Measurements from ENCODE around the gene NLGN3. TPM values are rescaled to one million over a fixed set of nuclear protein-coding genes. Genes with fewer than 3 reads are reported as not detected.

Gene NLGN3
- total RNA-seq, 6 experiments from 2014 or later, result 0.12 to 0.25 (median 0.14) TPM; not detected in 1

- no peak for ATAC-seq
- Histone ChIP-seq H3K9me3 (no peaks in the 10 kb centered on the region), H3K27ac (no peak overlapping the region), H3K36me3 (no peaks in the 10 kb centered on the region), H3K27me3 (no peaks in the 10 kb centered on the region), H3K4me3 (no peak overlapping the region), H3K4me1 (no peaks in the 10 kb centered on the region)
- 51% methylated on average over 9 of the region's 12 CpGs for WGBS (ENCODE audit: insufficient coverage, low coverage, low lambda C conversion rate, missing lambda C conversion rate)
- TF ChIP-seq CTCF (IDR thresholded peaks at IDR 0.05) (no peak), POLR2A (IDR thresholded peaks at IDR 0.05) (no peak)
- intact Hi-C loops (cut with DNase I), result loop anchor here in 1 of 2 donors (10.0 kb wide), 1 partner anchor 196 kb away; no protein-coding TSS in a partner anchor
- DNase-seq, result no peak
Observed at GRCh38 chrX:71171110-71171801, 26.6 kb downstream of the NLGN3 start.

- TF ChIP-seq CTCF (IDR thresholded peaks at IDR 0.05) (no peak), POLR2A (IDR thresholded peaks at IDR 0.05) (no peak)
- Histone ChIP-seq H3K27me3 (no peaks in the 10 kb centered on the region), H3K9me3 (no peaks in the 10 kb centered on the region), H3K4me1 (no peaks in the 10 kb centered on the region), H3K4me3 (no peak overlapping the region), H3K36me3 (no peaks in the 10 kb centered on the region), H3K27ac (no peak overlapping the region)
- ATAC-seq, result no peak
- WGBS (ENCODE audit: insufficient coverage, low coverage, low lambda C conversion rate, missing lambda C conversion rate), result 39% methylated on average over 2 of the region's 2 CpGs
- no peak for DNase-seq
- intact Hi-C loops (cut with DNase I), result loop anchor here in 1 of 2 donors (10.0 kb wide), 1 partner anchor 199 kb away; no protein-coding TSS in a partner anchor
Observed at GRCh38 chrX:71173440-71173839, 28.8 kb downstream of the NLGN3 start.

GRCh38 chrX:71174795-71175194 is 30.2 kb downstream of the NLGN3 start:
- TF ChIP-seq CTCF (IDR thresholded peaks at IDR 0.05), result no peak
- no peak for TF ChIP-seq POLR2A (IDR thresholded peaks at IDR 0.05)
- DNase-seq, result no peak
- Histone ChIP-seq H3K4me1 (no peaks in the 10 kb centered on the region), H3K27ac (no peak overlapping the region), H3K4me3 (no peak overlapping the region), H3K9me3 (no peaks in the 10 kb centered on the region), H3K27me3 (no peaks in the 10 kb centered on the region), H3K36me3 (no peaks in the 10 kb centered on the region)
- 86% methylated on average over 1 of the region's 1 CpG for WGBS (ENCODE audit: insufficient coverage, low coverage, low lambda C conversion rate, missing lambda C conversion rate)
- intact Hi-C loops (cut with DNase I), result loop anchor here in 1 of 2 donors (10.0 kb wide), 1 partner anchor 200 kb away; no protein-coding TSS in a partner anchor
- no peak for ATAC-seq

- TF ChIP-seq CTCF (IDR thresholded peaks at IDR 0.05), result no peak
- TF ChIP-seq POLR2A (IDR thresholded peaks at IDR 0.05), result no peak
- no peak for DNase-seq
- no peak for ATAC-seq
- H3K4me3 ChIP-seq, result no peak overlapping the region
- intact Hi-C loops (cut with DNase I), result loop anchor here in 1 of 2 donors (10.0 kb wide), 1 partner anchor 201 kb away; no protein-coding TSS in a partner anchor
- 43% methylated on average over 2 of the region's 5 CpGs for WGBS (ENCODE audit: insufficient coverage, low coverage, low lambda C conversion rate, missing lambda C conversion rate)
- peaks cover 0 to 7% (median 0%) of the 10 kb centered on the region in 4 donors for H3K4me1 ChIP-seq
- no peaks in the 10 kb centered on the region for H3K27me3 ChIP-seq
- H3K9me3 ChIP-seq, result no peaks in the 10 kb centered on the region
- H3K36me3 ChIP-seq, result no peaks in the 10 kb centered on the region
- no peak overlapping the region for H3K27ac ChIP-seq
Observed at GRCh38 chrX:71175531-71175930, 30.9 kb downstream of the NLGN3 start.
